Keratinocyte (primary cell): ENCODE measurements around the gene STYK1. TPM values are rescaled to one million over a fixed set of nuclear protein-coding genes. Genes with fewer than 3 reads are reported as not detected.

Experiments used
- DNase-seq: peaks from one replicate; pipeline ENCODE4 v3.0.0-alpha.2; 2011; ENCODE audit warnings: low read depth, missing footprints, low spot score
- FAIRE-seq: peaks from 2 replicates; lab custom pipeline; 2011; peaks lifted over from hg19 to GRCh38; lab: Jason Lieb, UNC
- H2AFZ ChIP-seq: 2 replicates; pipeline ENCODE4 v1.6.0; 2012; ENCODE audit warnings: low read length, control low read depth, inconsistent platforms; ENCODE audit not compliant: control insufficient read depth
- H3K27ac ChIP-seq: 2 replicates; pipeline ENCODE4 v1.5.1; 2011; ENCODE audit warnings: low read length; ENCODE audit not compliant: control insufficient read depth, insufficient read depth
- H3K27me3 ChIP-seq: 3 replicates; pipeline ENCODE4 v1.6.0; 2011; ENCODE audit warnings: low read length; ENCODE audit not compliant: control insufficient read depth, insufficient read depth; ENCODE audit errors: extremely low read depth
- H3K36me3 ChIP-seq, 2 experiments: 2 replicates in 1 of 2; 3 replicates in 1 of 2; pipeline ENCODE4 v1.5.1; 2011; ENCODE audit warnings: low read length in 2 of 2, mild to moderate bottlenecking in 1 of 2; ENCODE audit not compliant: control insufficient read depth in 2 of 2, insufficient read depth in 2 of 2; ENCODE audit errors: extremely low read depth in 1 of 2
- H3K4me1 ChIP-seq: 3 replicates; pipeline ENCODE4 v1.5.1; 2011; ENCODE audit warnings: low read length; ENCODE audit not compliant: control insufficient read depth, insufficient read depth; ENCODE audit errors: extremely low read depth
- H3K4me2 ChIP-seq: 3 replicates; pipeline ENCODE4 v1.6.0; 2011; ENCODE audit warnings: low read depth, low read length; ENCODE audit not compliant: control insufficient read depth, insufficient read depth; ENCODE audit errors: extremely low read depth
- H3K4me3 ChIP-seq, 3 experiments: fragments of 200-600 bp in 1 of 3; sonication (generic) in 1 of 3; 2 replicates in 2 of 3; 3 replicates in 1 of 3; pipeline ENCODE4 v1.5.1; 2011 to 2016; ENCODE audit warnings: low read length in 3 of 3, mild to moderate bottlenecking in 3 of 3, control low read depth in 2 of 3, inconsistent platforms in 1 of 3, low read depth in 1 of 3, mixed read lengths in 1 of 3, mixed run types in 1 of 3, moderate library complexity in 1 of 3; ENCODE audit not compliant: control insufficient read depth in 2 of 3, insufficient read depth in 2 of 3; ENCODE audit errors: extremely low read depth in 1 of 3
- H3K79me2 ChIP-seq: 2 replicates; pipeline ENCODE4 v1.6.0; 2012; ENCODE audit warnings: low read length; ENCODE audit not compliant: control insufficient read depth, insufficient read depth
- H3K9ac ChIP-seq: 3 replicates; pipeline ENCODE4 v1.6.0; 2011; ENCODE audit warnings: low read length; ENCODE audit not compliant: control insufficient read depth, insufficient read depth; ENCODE audit errors: extremely low read depth
- H3K9me1 ChIP-seq: 3 replicates; pipeline ENCODE4 v1.6.0; 2011; ENCODE audit warnings: low read length; ENCODE audit not compliant: control insufficient read depth, insufficient read depth; ENCODE audit errors: extremely low read depth
- H3K9me3 ChIP-seq: 2 replicates; pipeline ENCODE4 v1.5.1; 2012; ENCODE audit warnings: low read depth, low read length; ENCODE audit not compliant: control insufficient read depth
- H4K20me1 ChIP-seq: 3 replicates; pipeline ENCODE4 v1.6.0; 2011; ENCODE audit warnings: low read length; ENCODE audit not compliant: control insufficient read depth, insufficient read depth; ENCODE audit errors: extremely low read depth
- EZH2 ChIP-seq: IDR thresholded peaks from one replicate; pipeline ENCODE4 v1.6.1; 2012; ENCODE audit warnings: inconsistent platforms, mild to moderate bottlenecking, low read length, moderate library complexity
- dilution Hi-C: fragments of 300-500 bp; cut with MboI; formaldehyde crosslinking; loops from one replicate; pipeline ENCODE4 v1.7.0; 2020; ENCODE audit warnings: low sequenced_read_pairs; ENCODE audit not compliant: extremely low pct_ligation_motif_present
- polyA plus RNA-seq, 5 experiments: library from polyadenylated mRNA; depleted of rRNA in 3 of 5; stranded (reverse) in 3 of 5; stranded (forward) in 1 of 5; unstranded in 1 of 5; fragments of >200 nt; gene quantifications; 1 replicate in 1 of 5; 2 replicates in 3 of 5; 3 replicates in 1 of 5; pipeline versions ENCODE4 v1.2.1 to v1.2.3, GENCODE V29; 2011 to 2012; ENCODE audit warnings: missing spikeins in 2 of 5, low read depth in 1 of 5, low replicate concordance in 1 of 5
- TF ChIP-seq, protein P1 (sequence below), 3 experiments: IDR thresholded peaks in 1 of 3; conservative IDR thresholded peaks in 1 of 3; optimal IDR thresholded peaks in 1 of 3; 2 replicates in 2 of 3; 3 replicates in 1 of 3; pipeline versions ENCODE3 to v1.5.1; 2011; ENCODE audit warnings: low read length in 3 of 3, mild to moderate bottlenecking in 3 of 3, moderate library complexity in 2 of 3, control low read depth in 1 of 3, inconsistent platforms in 1 of 3; ENCODE audit not compliant: insufficient read depth in 2 of 3; ENCODE audit errors: extremely low read depth in 1 of 3

Gene STYK1
- polyA plus RNA-seq, 1 donor (not counting 4 experiments of a cell fraction or from before 2014, with no cell fraction given): 2.8 TPM

DNA sequence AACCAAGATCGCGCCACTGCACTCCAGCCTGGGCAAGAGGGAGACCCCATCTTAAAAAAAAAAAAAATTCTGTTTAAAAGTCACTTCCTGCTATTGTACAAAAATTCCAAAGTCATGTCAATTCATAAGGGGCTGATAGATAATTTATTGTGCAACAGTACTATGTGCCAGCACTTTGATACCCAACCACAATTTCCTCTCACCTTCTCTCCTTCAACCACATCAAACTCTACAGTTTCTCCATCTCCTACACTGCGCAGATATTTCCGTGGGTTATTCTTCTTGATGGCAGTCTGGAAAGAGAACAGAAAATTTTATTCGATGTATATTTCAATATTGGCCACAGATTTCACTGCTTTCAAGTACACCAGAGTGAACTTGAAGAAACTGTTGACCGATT, 41.6 kb upstream of the STYK1 start:
- Histone ChIP-seq H3K79me2 (peaks cover 74% of the 10 kb centered on the region), H3K9me3 (no peaks in the 10 kb centered on the region), H3K36me3 (peaks cover 14 to 42% of the 10 kb centered on the region in 2 experiments), H3K4me2 (no peak overlapping the region), H3K9me1 (no peaks in the 10 kb centered on the region), H3K4me1 (peaks cover 47% of the 10 kb centered on the region), H3K27ac (peak overlapping the region; percentile 99), H3K9ac (no peak overlapping the region), H3K4me3 (no peak overlapping the region), H4K20me1 (no peaks in the 10 kb centered on the region), H2AFZ (no peak overlapping the region), H3K27me3 (no peaks in the 10 kb centered on the region)
- no peak for FAIRE-seq
- dilution Hi-C loops: no loop called here
- no peak for DNase-seq
- TF ChIP-seq, protein P1, sequence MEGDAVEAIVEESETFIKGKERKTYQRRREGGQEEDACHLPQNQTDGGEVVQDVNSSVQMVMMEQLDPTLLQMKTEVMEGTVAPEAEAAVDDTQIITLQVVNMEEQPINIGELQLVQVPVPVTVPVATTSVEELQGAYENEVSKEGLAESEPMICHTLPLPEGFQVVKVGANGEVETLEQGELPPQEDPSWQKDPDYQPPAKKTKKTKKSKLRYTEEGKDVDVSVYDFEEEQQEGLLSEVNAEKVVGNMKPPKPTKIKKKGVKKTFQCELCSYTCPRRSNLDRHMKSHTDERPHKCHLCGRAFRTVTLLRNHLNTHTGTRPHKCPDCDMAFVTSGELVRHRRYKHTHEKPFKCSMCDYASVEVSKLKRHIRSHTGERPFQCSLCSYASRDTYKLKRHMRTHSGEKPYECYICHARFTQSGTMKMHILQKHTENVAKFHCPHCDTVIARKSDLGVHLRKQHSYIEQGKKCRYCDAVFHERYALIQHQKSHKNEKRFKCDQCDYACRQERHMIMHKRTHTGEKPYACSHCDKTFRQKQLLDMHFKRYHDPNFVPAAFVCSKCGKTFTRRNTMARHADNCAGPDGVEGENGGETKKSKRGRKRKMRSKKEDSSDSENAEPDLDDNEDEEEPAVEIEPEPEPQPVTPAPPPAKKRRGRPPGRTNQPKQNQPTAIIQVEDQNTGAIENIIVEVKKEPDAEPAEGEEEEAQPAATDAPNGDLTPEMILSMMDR (optimal IDR thresholded peaks at IDR 0.05 in 1 of 3, IDR thresholded peaks at IDR 0.05 in 1 of 3, conservative IDR thresholded peaks at IDR 0.05 in 1 of 3; ENCODE audit: extremely low read depth in 1 of 3, insufficient read depth in 2 of 3, low read length in 3 of 3): no peak
- no peak for TF ChIP-seq EZH2

DNA sequence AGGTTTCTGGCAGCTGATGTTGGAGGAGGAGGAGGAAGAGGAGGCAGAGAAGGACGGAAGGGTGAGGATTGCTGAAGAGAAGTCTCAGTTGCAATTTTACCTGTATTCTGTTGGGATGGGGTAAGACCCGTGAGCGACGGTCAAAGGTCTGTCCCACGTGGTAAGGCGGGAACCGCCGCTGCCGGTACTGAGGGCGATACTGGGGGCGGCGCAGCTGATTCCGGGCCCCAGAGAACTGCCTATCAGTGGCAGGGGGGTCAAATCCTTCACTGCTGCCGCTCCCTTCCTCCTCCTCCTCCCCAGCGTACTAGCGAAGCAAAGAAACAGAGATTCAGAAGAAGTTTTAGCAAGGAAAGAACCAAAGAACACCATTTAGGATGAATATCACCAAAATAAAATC, 36.0 kb upstream of the STYK1 start:
- H4K20me1 ChIP-seq: no peaks in the 10 kb centered on the region
- no peak overlapping the region for H3K27ac ChIP-seq
- no peaks in the 10 kb centered on the region for H3K9me3 ChIP-seq
- no peaks in the 10 kb centered on the region for H3K4me1 ChIP-seq
- H3K9me1 ChIP-seq: no peaks in the 10 kb centered on the region
- DNase-seq (no peak), FAIRE-seq (no peak)
- H2AFZ ChIP-seq: no peak overlapping the region
- H3K27me3 ChIP-seq: no peaks in the 10 kb centered on the region
- H3K9ac ChIP-seq: no peak overlapping the region
- TF ChIP-seq, protein P1 (optimal IDR thresholded peaks at IDR 0.05 in 1 of 3, IDR thresholded peaks at IDR 0.05 in 1 of 3, conservative IDR thresholded peaks at IDR 0.05 in 1 of 3; ENCODE audit: extremely low read depth in 1 of 3, insufficient read depth in 2 of 3, low read length in 3 of 3): no peak
- TF ChIP-seq EZH2: no peak
- no peak overlapping the region for H3K4me3 ChIP-seq
- H3K4me2 ChIP-seq: no peak overlapping the region
- peaks cover 41 to 66% of the 10 kb centered on the region in 2 experiments for H3K36me3 ChIP-seq
- peaks cover 85% of the 10 kb centered on the region for H3K79me2 ChIP-seq
- dilution Hi-C loops: no loop called here
